Spleen (tissue), 11 donors: ENCODE results near the gene PLSCR2. TPM values are rescaled to one million over a fixed set of nuclear protein-coding genes. Genes with fewer than 3 reads are reported as not detected.

Experiments used
- DNase-seq: peaks from one replicate; pipeline ENCODE4 v3.0.0-alpha.2; 2020
- H3K27ac ChIP-seq, 8 donors: fragments of 200-600 bp; sonication (generic) in 7 of 8; 1 replicate in 4 of 8; 2 replicates in 4 of 8; pipeline versions ENCODE4 v1.5.0 to v1.8.0; 2016 to 2021; ENCODE audit warnings: inconsistent platforms in 4 of 8, mild to moderate bottlenecking in 4 of 8, moderate library complexity in 1 of 8
- H3K27me3 ChIP-seq, 7 donors: fragments of 200-600 bp; sonication (generic) in 6 of 7; replicated peaks in 1 of 7; 1 replicate in 4 of 7; 2 replicates in 3 of 7; pipeline versions ENCODE4 v1.5.0 to v1.8.0; 2016 to 2021; ENCODE audit warnings: inconsistent platforms in 3 of 7, mild to moderate bottlenecking in 1 of 7
- H3K36me3 ChIP-seq, 6 donors: fragments of 200-600 bp; sonication (generic) in 5 of 6; 1 replicate in 4 of 6; 2 replicates in 2 of 6; pipeline versions ENCODE4 v1.5.0 to v1.8.0; 2016 to 2021; ENCODE audit warnings: inconsistent platforms in 2 of 6
- H3K4me1 ChIP-seq, 6 donors: fragments of 200-600 bp; sonication (generic) in 5 of 6; 1 replicate in 3 of 6; 2 replicates in 3 of 6; pipeline versions ENCODE4 v1.5.0 to v1.8.0; 2016 to 2021; ENCODE audit warnings: inconsistent platforms in 3 of 6
- H3K4me3 ChIP-seq, 8 donors: fragments of 200-600 bp; sonication (generic) in 7 of 8; 1 replicate in 4 of 8; 2 replicates in 4 of 8; pipeline versions ENCODE4 v1.5.0 to v1.8.0; 2016 to 2021; ENCODE audit warnings: inconsistent platforms in 4 of 8, mild to moderate bottlenecking in 4 of 8, moderate library complexity in 2 of 8
- H3K9me3 ChIP-seq, 8 donors: fragments of 200-600 bp; sonication (generic) in 7 of 8; 1 replicate in 4 of 8; 2 replicates in 4 of 8; pipeline versions ENCODE4 v1.5.0 to v1.8.0; 2016 to 2021; ENCODE audit warnings: inconsistent platforms in 4 of 8
- CTCF ChIP-seq, 11 experiments: fragments of 200-600 bp in 7 of 11; fragments of 450-650 bp in 4 of 11; sonication (generic) in 4 of 11; IDR thresholded peaks in 8 of 11; conservative IDR thresholded peaks in 3 of 11; 1 replicate in 7 of 11; 2 replicates in 4 of 11; pipeline versions ENCODE4 v1.4.0 to v1.8.0; 2016 to 2021; ENCODE audit warnings: antibody characterized with exemption in 11 of 11, inconsistent platforms in 4 of 11, mild to moderate bottlenecking in 1 of 11
- POLR2A ChIP-seq, 3 donors: fragments of 450-650 bp; IDR thresholded peaks; one replicate each; pipeline ENCODE4 v1.5.1; 2017; ENCODE audit warnings: antibody characterized with exemption in 3 of 3, mild to moderate bottlenecking in 1 of 3
- POLR2AphosphoS5 ChIP-seq, 3 donors: sonication (generic); formaldehyde crosslinking; IDR thresholded peaks; one replicate each; pipeline ENCODE4 v1.5.1; 2017; ENCODE audit warnings: antibody characterized with exemption in 3 of 3
- WGBS, 5 donors: extraction: QIAGEN DNeasy Blood & Tissue Kit in 3 of 5; methylation state at CpG; one replicate each; pipeline versions ENCODE4 v1.1.5 to v1.1.7; 2013 to 2018; 5-methylcytosine and 5-hydroxymethylcytosine counted together
- intact Hi-C: fragments of 100-400 bp; cut with DNase I; formaldehyde crosslinking; loops from one replicate; pipeline ENCODE4 v1.15.0; 2023; ENCODE audit warnings: low total_unique reads
- polyA plus RNA-seq, 3 donors: library from polyadenylated mRNA; stranded (reverse); fragments of 200-250 nt; gene quantifications; one replicate each; pipeline ENCODE4 v1.2.1, GENCODE V29; 2013
- total RNA-seq, 7 donors: library from RNA; depleted of rRNA in 3 of 7; stranded (reverse); fragments of >200 nt in 3 of 7; fragmentation: NEBNext Ultra II Directional in 4 of 7; extraction: Animal tissue kit (Norgen Biotek cat#: 25700) in 4 of 7; gene quantifications; one replicate each; pipeline versions ENCODE4 v1.1.0 to v1.2.1, GENCODE V29; 2016 to 2021
- donor health status: healthy with polysubstance abuse.
- donor health status: DM: no; HTN: no; CAD: no; lungs with moderate emphysema.
- donor health status: DM: no; HTN: no; CAD: no.
- donor health status: Bipolar disorder and iron deficiency.
- donor health status: healthy.
- donor health status: DM: no; HTN: no; CAD: no.
- donor health status: DM: yes; HTN: yes; CAD: no.

PLSCR2 gene
- total and polyA plus RNA-seq, 10 donors: 0.66 TPM; not detected in 9

GRCh38 chr3:146386936-146387335, 82.4 kb downstream of the PLSCR2 start:
- H3K36me3 ChIP-seq: no peaks in the 10 kb centered on the region
- H3K4me1 ChIP-seq: no peaks in the 10 kb centered on the region
- no peak for DNase-seq
- TF ChIP-seq POLR2A (IDR thresholded peaks at IDR 0.05) (no peak), POLR2AphosphoS5 (IDR thresholded peaks at IDR 0.05) (no peak), CTCF (IDR thresholded peaks at IDR 0.05 in 8 of 11, conservative IDR thresholded peaks at IDR 0.05 in 3 of 11) (no peak)
- no peaks in the 10 kb centered on the region for H3K27me3 ChIP-seq
- H3K27ac ChIP-seq: no peak overlapping the region
- WGBS, 5 donors: 65 to 81% (median 72%) methylated on average over 1 of the region's 1 CpG
- no peaks in the 10 kb centered on the region for H3K9me3 ChIP-seq
- H3K4me3 ChIP-seq: no peak overlapping the region
- intact Hi-C loops: no loop called here

- TF ChIP-seq CTCF (IDR thresholded peaks at IDR 0.05 in 8 of 11, conservative IDR thresholded peaks at IDR 0.05 in 3 of 11) (no peak), POLR2A (IDR thresholded peaks at IDR 0.05) (no peak), POLR2AphosphoS5 (IDR thresholded peaks at IDR 0.05) (no peak)
- Histone ChIP-seq H3K9me3 (no peaks in the 10 kb centered on the region), H3K4me3 (no peak overlapping the region), H3K4me1 (no peaks in the 10 kb centered on the region), H3K27ac (no peak overlapping the region), H3K27me3 (no peaks in the 10 kb centered on the region), H3K36me3 (no peaks in the 10 kb centered on the region)
- intact Hi-C loops: no loop called here
- no peak for DNase-seq
Measured at GRCh38 chr3:146384786-146385185, 84.6 kb downstream of the PLSCR2 start.

Other genes with a start within 250 kb of the PLSCR2 start
- gene PLSCR4, start 218.5 kb downstream of the PLSCR2 start, total RNA-seq: 10 to 100 TPM; 31.8 to 77.5 (median 44.3) TPM
- gene PLSCR4, start 218.5 kb downstream of the PLSCR2 start, polyA plus RNA-seq: 10 to 100 TPM in 1 of 3 donors, 1 to 10 TPM in 2; 4.7 to 12.1 (median 6.2) TPM
- gene PLSCR1, start 75.0 kb upstream of the PLSCR2 start, total RNA-seq: 100 to 1,000 TPM; 160 to 267 (median 203) TPM
- gene PLSCR1, start 75.0 kb upstream of the PLSCR2 start, polyA plus RNA-seq: 10 to 100 TPM; 42.4 to 51.3 (median 43.8) TPM
- not detected for gene PLSCR5, start 135.8 kb upstream of the PLSCR2 start, total RNA-seq
- gene PLSCR5, start 135.8 kb upstream of the PLSCR2 start, polyA plus RNA-seq: not detected